Activated naive CD4-positive, alpha-beta T cell (primary cell): ENCODE data around the gene MOB3C.
A peak's percentile ranks its signal among the peaks of the same experiment; 100 is the strongest.
"Not testable (repeated sequence)": the region's sequence is repeated elsewhere in the genome, so short reads cannot be mapped to it uniquely, and the experiment has no call there.

Source experiments
- DNase-seq, 4 experiments: peaks; one replicate each; lab custom pipeline; 2025; lab: John Stamatoyannopoulos, UW

MOB3C gene

GRCh38 chr1:46616277-46617107 lies at the start of gene MOB3C:
TSS of gene MOB3C (minus strand) at chr1:46616811. CDS start at chr1:46613321, 3,490 bp downstream.
- peak in 2 of 4 experiments; percentile 45 to 59 for DNase-seq

GRCh38 chr1:46665983-46666382 lies 49.4 kb upstream of the MOB3C start:
- DNase-seq: no peak

- not testable (repeated sequence) for DNase-seq
These were observed 46.3 kb upstream of the MOB3C start for GRCh38 chr1:46662919-46663318.

GRCh38 chr1:46660116-46660515 lies 43.5 kb upstream of the MOB3C start:
- DNase-seq: not testable (repeated sequence)

GRCh38 chr1:46659307-46659870 lies 42.8 kb upstream of the MOB3C start:
- DNase-seq: no peak

- no peak for DNase-seq
These were observed 41.2 kb upstream of the MOB3C start for GRCh38 chr1:46657775-46658174.

GRCh38 chr1:46656643-46657042 lies 40.0 kb upstream of the MOB3C start:
- no peak for DNase-seq

- DNase-seq: no peak
These were observed 39.2 kb upstream of the MOB3C start for GRCh38 chr1:46655848-46656247.

- not testable (repeated sequence) for DNase-seq
These were observed 38.1 kb upstream of the MOB3C start for GRCh38 chr1:46654698-46655097.

- DNase-seq: no peak
These were observed 37.4 kb upstream of the MOB3C start for GRCh38 chr1:46654012-46654411.

GRCh38 chr1:46653405-46653958 lies 36.9 kb upstream of the MOB3C start:
- DNase-seq: no peak

- no peak for DNase-seq
These were observed 35.9 kb upstream of the MOB3C start for GRCh38 chr1:46652321-46653100.

- DNase-seq: not testable (repeated sequence)
These were observed 34.5 kb upstream of the MOB3C start for GRCh38 chr1:46651152-46651551.

GRCh38 chr1:46650491-46650890 lies 33.9 kb upstream of the MOB3C start:
- DNase-seq: no peak

GRCh38 chr1:46649764-46650163 lies 33.2 kb upstream of the MOB3C start:
- DNase-seq: no peak

- no peak for DNase-seq
These were observed 31.0 kb upstream of the MOB3C start for GRCh38 chr1:46647611-46648010.

- no peak for DNase-seq
These were observed 30.2 kb upstream of the MOB3C start for GRCh38 chr1:46646844-46647243.

- no peak for DNase-seq
These were observed 29.7 kb upstream of the MOB3C start for GRCh38 chr1:46646331-46646730.

GRCh38 chr1:46645815-46646214 lies 29.2 kb upstream of the MOB3C start:
- no peak for DNase-seq

GRCh38 chr1:46643368-46643775 lies 26.8 kb upstream of the MOB3C start:
- DNase-seq: no peak

GRCh38 chr1:46642115-46642680 lies 25.6 kb upstream of the MOB3C start:
- DNase-seq: no peak

GRCh38 chr1:46639547-46639946 lies 22.9 kb upstream of the MOB3C start:
- no peak for DNase-seq
